Activated CD4-positive, alpha-beta T cell treated with anti-CD3 and anti-CD28 coated beads for 36 hours (primary cell): ENCODE data around the gene KLHL29. TPM values are rescaled to one million over a fixed set of nuclear protein-coding genes. Genes with fewer than 3 reads are reported as not detected.

Experiments used
- ATAC-seq: fragments of 200-7000 bp; cut with Tn5 transposase; one replicate; pipeline ENCODE4 v1.10.0; 2021; ENCODE audit warnings: mild to moderate bottlenecking, moderate library complexity
- CTCF ChIA-PET: fragments of 350-600 bp; sonication (Branson Sonifier 250); formaldehyde crosslinking; loops from one replicate; lab custom pipeline; 2021; ENCODE audit warnings: antibody characterized with exemption; lab: Charles Lee
- POLR2A ChIA-PET: fragments of 350-600 bp; sonication (Branson Sonifier 250); formaldehyde crosslinking; loops from one replicate; lab custom pipeline; 2021; ENCODE audit warnings: antibody characterized with exemption, inconsistent platforms; lab: Charles Lee
- DNase-seq: peaks from one replicate; pipeline ENCODE4 v3.0.0-alpha.2; 2020
- H3K27ac Mint-ChIP-seq: one replicate; pipeline ENCODE4 v1.8.0; 2021; ENCODE audit warnings: mixed read lengths
- H3K27me3 Mint-ChIP-seq: one replicate; pipeline ENCODE4 v1.8.0; 2021; ENCODE audit warnings: mixed read lengths
- H3K36me3 Mint-ChIP-seq: one replicate; pipeline ENCODE4 v1.8.0; 2021; ENCODE audit warnings: low read depth, mixed read lengths
- H3K4me1 Mint-ChIP-seq: one replicate; pipeline ENCODE4 v1.8.0; 2021; ENCODE audit warnings: mixed read lengths
- H3K4me3 Mint-ChIP-seq: one replicate; pipeline ENCODE4 v1.8.0; 2021; ENCODE audit warnings: mild to moderate bottlenecking, moderate library complexity, mixed read lengths
- H3K9me3 Mint-ChIP-seq: one replicate; pipeline ENCODE4 v1.8.0; 2021; ENCODE audit warnings: low read depth, mixed read lengths
- intact Hi-C, 2 experiments: fragments of 100-400 bp; cut with DNase I in 1 of 2; cut with micrococcal nuclease in 1 of 2; formaldehyde crosslinking; loops; one replicate each; pipeline versions ENCODE4 v1.14.2 to v1.15.1; 2022 to 2024; cut with DNase I, micrococcal nuclease
- total RNA-seq, 2 experiments: library from RNA; stranded (reverse); gene quantifications; one replicate each; pipeline ENCODE4 v1.2.3, GENCODE V29; 2021

Gene KLHL29
- total RNA-seq, 2 experiments from 2014 or later: 1.7 to 2.0 TPM

GRCh38 chr2:23682481-23682880 is 297.5 kb downstream of the KLHL29 start:
- intact Hi-C loops: no loop called here
- no peak for ATAC-seq
- H3K27ac Mint-ChIP-seq: no peak overlapping the region
- peaks cover 5% of the 10 kb centered on the region for H3K9me3 Mint-ChIP-seq
- no peak overlapping the region for H3K4me3 Mint-ChIP-seq
- peaks cover 2% of the 10 kb centered on the region for H3K4me1 Mint-ChIP-seq
- ChIA-PET CTCF (interaction anchor here (0.6 kb wide), 1 partner anchor 491 kb away, joined by 3 read pairs; no protein-coding TSS in a partner anchor), POLR2A (no interaction called here)
- H3K27me3 Mint-ChIP-seq: no peaks in the 10 kb centered on the region
- DNase-seq: no peak
- no peaks in the 10 kb centered on the region for H3K36me3 Mint-ChIP-seq

GRCh38 chr2:23683001-23683400 is 298.0 kb downstream of the KLHL29 start:
- peaks cover 2% of the 10 kb centered on the region for H3K4me1 Mint-ChIP-seq

GRCh38 chr2:23684395-23685176 is 299.6 kb downstream of the KLHL29 start:
- Mint-ChIP-seq H3K27ac (no peak overlapping the region), H3K36me3 (no peaks in the 10 kb centered on the region), H3K9me3 (no peaks in the 10 kb centered on the region), H3K27me3 (no peaks in the 10 kb centered on the region), H3K4me1 (peaks cover 2% of the 10 kb centered on the region), H3K4me3 (no peak overlapping the region)
- intact Hi-C loops: no loop called here
- ChIA-PET POLR2A (no interaction called here), CTCF (interaction anchor here (0.6 kb wide), 1 partner anchor 71 kb away, joined by 3 read pairs; no protein-coding TSS in a partner anchor)
- DNase-seq (no peak), ATAC-seq (no peak)

More at GRCh38 chr2:23683001-23683400, 298.0 kb downstream of the KLHL29 start:
- intact Hi-C loops: no loop called here
- ChIA-PET CTCF (no interaction called here), POLR2A (no interaction called here)
- DNase-seq: no peak
- Mint-ChIP-seq H3K27me3 (no peaks in the 10 kb centered on the region), H3K9me3 (peaks cover 3% of the 10 kb centered on the region), H3K27ac (no peak overlapping the region), H3K4me3 (no peak overlapping the region), H3K36me3 (no peaks in the 10 kb centered on the region)
- ATAC-seq: no peak

- ATAC-seq (no peak), DNase-seq (no peak)
- H3K9me3 Mint-ChIP-seq: no peaks in the 10 kb centered on the region
- no peak overlapping the region for H3K27ac Mint-ChIP-seq
- no peak overlapping the region for H3K4me3 Mint-ChIP-seq
- no peaks in the 10 kb centered on the region for H3K27me3 Mint-ChIP-seq
- peaks cover 2% of the 10 kb centered on the region for H3K4me1 Mint-ChIP-seq
- CTCF ChIA-PET: no interaction called here
- intact Hi-C loops: no loop called here
- H3K36me3 Mint-ChIP-seq: no peaks in the 10 kb centered on the region
- POLR2A ChIA-PET: no interaction called here
Measured at GRCh38 chr2:23685181-23685580, 300.2 kb downstream of the KLHL29 start.

GRCh38 chr2:23685706-23686105 is 300.7 kb downstream of the KLHL29 start:
- H3K27me3 Mint-ChIP-seq: no peaks in the 10 kb centered on the region
- H3K27ac Mint-ChIP-seq: no peak overlapping the region
- intact Hi-C loops: no loop called here
- H3K36me3 Mint-ChIP-seq: no peaks in the 10 kb centered on the region
- H3K9me3 Mint-ChIP-seq: no peaks in the 10 kb centered on the region
- POLR2A ChIA-PET: no interaction called here
- peaks cover 2% of the 10 kb centered on the region for H3K4me1 Mint-ChIP-seq
- H3K4me3 Mint-ChIP-seq: no peak overlapping the region
- CTCF ChIA-PET: no interaction called here
- ATAC-seq (no peak), DNase-seq (no peak)

- H3K4me3 Mint-ChIP-seq: no peak overlapping the region
- H3K36me3 Mint-ChIP-seq: no peaks in the 10 kb centered on the region
- ChIA-PET CTCF (no interaction called here), POLR2A (no interaction called here)
- DNase-seq (no peak), ATAC-seq (no peak)
- no peaks in the 10 kb centered on the region for H3K9me3 Mint-ChIP-seq
- no peak overlapping the region for H3K27ac Mint-ChIP-seq
- intact Hi-C loops: no loop called here
- no peaks in the 10 kb centered on the region for H3K27me3 Mint-ChIP-seq
- peaks cover 2% of the 10 kb centered on the region for H3K4me1 Mint-ChIP-seq
Measured at GRCh38 chr2:23686405-23687029, 301.5 kb downstream of the KLHL29 start.

GRCh38 chr2:23687214-23687613 is 302.2 kb downstream of the KLHL29 start:
- H3K27ac Mint-ChIP-seq: no peak overlapping the region
- H3K4me1 Mint-ChIP-seq: peaks cover 2% of the 10 kb centered on the region
- DNase-seq (no peak), ATAC-seq (no peak)
- intact Hi-C loops: no loop called here
- ChIA-PET CTCF (no interaction called here), POLR2A (no interaction called here)
- H3K4me3 Mint-ChIP-seq: no peak overlapping the region
- H3K9me3 Mint-ChIP-seq: no peaks in the 10 kb centered on the region
- H3K36me3 Mint-ChIP-seq: no peaks in the 10 kb centered on the region
- no peaks in the 10 kb centered on the region for H3K27me3 Mint-ChIP-seq

GRCh38 chr2:23687713-23688112 is 302.7 kb downstream of the KLHL29 start:
- no peaks in the 10 kb centered on the region for H3K36me3 Mint-ChIP-seq
- H3K27me3 Mint-ChIP-seq: no peaks in the 10 kb centered on the region
- ATAC-seq (no peak), DNase-seq (no peak)
- no peaks in the 10 kb centered on the region for H3K9me3 Mint-ChIP-seq
- ChIA-PET POLR2A (no interaction called here), CTCF (no interaction called here)
- intact Hi-C loops: no loop called here
- H3K4me1 Mint-ChIP-seq: peaks cover 2% of the 10 kb centered on the region
- no peak overlapping the region for H3K27ac Mint-ChIP-seq
- H3K4me3 Mint-ChIP-seq: no peak overlapping the region

GRCh38 chr2:23688486-23689130 is 303.6 kb downstream of the KLHL29 start:
- POLR2A ChIA-PET: no interaction called here
- Mint-ChIP-seq H3K27me3 (no peaks in the 10 kb centered on the region), H3K27ac (no peak overlapping the region), H3K36me3 (no peaks in the 10 kb centered on the region), H3K4me3 (no peak overlapping the region), H3K4me1 (peaks cover 2% of the 10 kb centered on the region), H3K9me3 (no peaks in the 10 kb centered on the region)
- ATAC-seq (no peak), DNase-seq (no peak)
- CTCF ChIA-PET: no interaction called here
- intact Hi-C loops: no loop called here

GRCh38 chr2:23689131-23689700 is 304.2 kb downstream of the KLHL29 start:
- H3K27me3 Mint-ChIP-seq: no peaks in the 10 kb centered on the region
- H3K9me3 Mint-ChIP-seq: no peaks in the 10 kb centered on the region
- no peak overlapping the region for H3K4me3 Mint-ChIP-seq
- ATAC-seq: no peak
- no peaks in the 10 kb centered on the region for H3K36me3 Mint-ChIP-seq
- ChIA-PET CTCF (no interaction called here), POLR2A (no interaction called here)
- peaks cover 2% of the 10 kb centered on the region for H3K4me1 Mint-ChIP-seq
- no peak overlapping the region for H3K27ac Mint-ChIP-seq
- DNase-seq: no peak
- intact Hi-C loops: no loop called here

GRCh38 chr2:23689891-23690290 is 304.9 kb downstream of the KLHL29 start:
- DNase-seq: no peak
- no peaks in the 10 kb centered on the region for H3K36me3 Mint-ChIP-seq
- no peaks in the 10 kb centered on the region for H3K4me1 Mint-ChIP-seq
- intact Hi-C loops: no loop called here
- no peak for ATAC-seq
- no peaks in the 10 kb centered on the region for H3K9me3 Mint-ChIP-seq
- H3K27ac Mint-ChIP-seq: no peak overlapping the region
- H3K4me3 Mint-ChIP-seq: no peak overlapping the region
- ChIA-PET CTCF (no interaction called here), POLR2A (no interaction called here)
- H3K27me3 Mint-ChIP-seq: no peaks in the 10 kb centered on the region
